Heart right ventricle (tissue), 16 donors: Measurements from ENCODE around the gene PIP4K2B. TPM values are rescaled to one million over a fixed set of nuclear protein-coding genes. Genes with fewer than 3 reads are reported as not detected.

Source experiments
- ATAC-seq, 8 donors: fragments of 200-7000 bp; cut with Tn5 transposase; one replicate each; pipeline ENCODE4 v1.9.1; 2020; ENCODE audit warnings: mild to moderate bottlenecking in 8 of 8, moderate library complexity in 8 of 8, moderate number of reproducible peaks in 1 of 8
- DNase-seq, 2 donors: peaks; one replicate each; pipeline ENCODE4 v3.0.0-alpha.2; 2020
- H3K27ac ChIP-seq, 10 donors: fragments of 200-600 bp; sonication (generic) in 2 of 10; one replicate each; pipeline versions ENCODE4 v1.5.0 to v1.8.0; 2020 to 2022; ENCODE audit warnings: mild to moderate bottlenecking in 3 of 10
- H3K27me3 ChIP-seq, 7 donors: fragments of 200-600 bp; one replicate each; pipeline ENCODE4 v1.8.0; 2021 to 2022; ENCODE audit warnings: mild to moderate bottlenecking in 2 of 7
- H3K36me3 ChIP-seq, 9 donors: fragments of 200-600 bp; sonication (generic) in 1 of 9; one replicate each; pipeline versions ENCODE4 v1.5.0 to v1.8.0; 2020 to 2022; ENCODE audit warnings: mild to moderate bottlenecking in 2 of 9
- H3K4me1 ChIP-seq, 9 donors: fragments of 200-600 bp; sonication (generic) in 1 of 9; one replicate each; pipeline versions ENCODE4 v1.5.0 to v1.8.0; 2020 to 2022; ENCODE audit warnings: mild to moderate bottlenecking in 4 of 9
- H3K4me3 ChIP-seq, 10 donors: fragments of 200-600 bp; sonication (generic) in 2 of 10; one replicate each; pipeline versions ENCODE4 v1.5.0 to v1.8.0; 2020 to 2022; ENCODE audit warnings: mild to moderate bottlenecking in 7 of 10, moderate library complexity in 2 of 10
- H3K9me3 ChIP-seq, 11 donors: fragments of 200-600 bp in 10 of 11; sonication (generic) in 2 of 11; one replicate each; pipeline versions ENCODE4 v1.5.0 to v1.8.0; 2013 to 2022; ENCODE audit warnings: mild to moderate bottlenecking in 2 of 11, control low read depth in 1 of 11, moderate library complexity in 1 of 11
- WGBS, 2 donors: extraction: QIAGEN DNeasy Blood & Tissue Kit; methylation state at CpG; one replicate each; pipeline ENCODE4 v1.1.7; 2013; ENCODE audit warnings: inconsistent platforms in 1 of 2; 5-methylcytosine and 5-hydroxymethylcytosine counted together
- intact Hi-C, 10 donors: fragments of 100-400 bp; cut with DNase I; formaldehyde crosslinking; loops; one replicate each; pipeline versions ENCODE4 v1.11.1 to v1.14.2; 2022
- polyA plus RNA-seq, 2 donors: library from polyadenylated mRNA; stranded (reverse); fragments of 200-250 nt; gene quantifications; one replicate each; pipeline ENCODE4 v1.2.3, GENCODE V29; 2013
- total RNA-seq, 10 donors: library from RNA; stranded (reverse); fragmentation: NEBNext Ultra II Directional in 3 of 10; extraction: Animal tissue kit (Norgen Biotek cat#: 25700) in 3 of 10; gene quantifications; one replicate each; pipeline versions ENCODE4 v1.2.1 to v1.2.4, GENCODE V29; 2021 to 2023
- TF ChIP-seq, protein P1 (sequence below), 9 donors: fragments of 200-600 bp; sonication (generic) in 2 of 9; IDR thresholded peaks; one replicate each; pipeline versions ENCODE4 v1.5.0 to v1.8.0; 2021 to 2022; ENCODE audit warnings: antibody characterized with exemption in 9 of 9, mild to moderate bottlenecking in 5 of 9, moderate library complexity in 1 of 9
- donor health status: Arrhythmogenic right ventricular cardiomyopathy.
- donor health status: ischemic (EF 13 %, LVEDD 7.1; RV severe dilation, severe dysfunction).
- donor health status: healthy with polysubstance abuse.
- donor health status: DM: no; HTN: yes; CAD: no.
- donor health status: DM: no; HTN: no; CAD: no.
- donor health status: ischemic (EF 25% LVEDD 6.9; RV normal size, moderate dysfunction).
- donor health status: ischemic (EF 25% LVEDD 5.7; RV mildly dilated, moderate dysfunction).
- donor health status: healthy.
- donor health status: DM: yes; HTN: yes; CAD: no.
- donor health status: Ischemic cardiomyopathy.
- donor health status: ischemic (EF 35%, LVEDD 5.7; RV mildly dilated, moderate dysfunction).
- donor health status: nonischemic (EF 11% LVEDD 7.7; RV severe dilation, severe dysfunction).
- donor health status: DM: yes; HTN: yes; CAD: no.
- donor health status: PGD.
- donor health status: ischemic (EF 29% LVEDD 5.4; RV normal size, mild dysfunction).
- donor health status: nonischemic (EF 23%, LVEDD 6.1; RV moderate dilation, normal function).

PIP4K2B gene
- total and polyA plus RNA-seq, 12 donors = 15.3 to 51.9 (median 46.4) TPM

DNA sequence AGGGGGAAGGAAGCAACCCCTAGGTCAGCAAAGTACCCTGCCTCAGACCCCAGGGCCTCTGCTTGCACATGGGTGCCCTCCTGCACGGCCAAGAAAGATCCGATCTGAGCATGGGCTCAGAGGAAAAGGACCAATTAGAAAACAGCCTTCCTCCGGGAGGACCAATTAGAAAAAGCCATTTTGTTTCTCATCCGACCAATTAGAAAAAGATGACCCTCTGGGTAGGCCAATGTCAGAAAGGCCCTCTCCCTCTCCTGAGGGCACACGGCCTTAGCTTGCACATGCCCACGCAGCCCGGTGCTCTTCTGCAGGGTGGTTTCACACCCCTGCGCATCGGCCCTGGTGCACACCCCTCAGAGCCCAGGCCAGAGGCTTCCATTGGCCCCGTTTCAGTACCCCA is 74.3 kb downstream of the PIP4K2B start:
- peaks cover 0 to 64% (median 28%) of the 10 kb centered on the region in 9 donors for H3K36me3 ChIP-seq
- H3K4me1 ChIP-seq = peaks cover 0 to 44% (median 25%) of the 10 kb centered on the region in 9 donors
- H3K27me3 ChIP-seq = no peaks in the 10 kb centered on the region
- DNase-seq = no peak
- 68 to 72% methylated on average over 10 of the region's 10 CpGs for WGBS, 2 donors
- TF ChIP-seq, protein P1, sequence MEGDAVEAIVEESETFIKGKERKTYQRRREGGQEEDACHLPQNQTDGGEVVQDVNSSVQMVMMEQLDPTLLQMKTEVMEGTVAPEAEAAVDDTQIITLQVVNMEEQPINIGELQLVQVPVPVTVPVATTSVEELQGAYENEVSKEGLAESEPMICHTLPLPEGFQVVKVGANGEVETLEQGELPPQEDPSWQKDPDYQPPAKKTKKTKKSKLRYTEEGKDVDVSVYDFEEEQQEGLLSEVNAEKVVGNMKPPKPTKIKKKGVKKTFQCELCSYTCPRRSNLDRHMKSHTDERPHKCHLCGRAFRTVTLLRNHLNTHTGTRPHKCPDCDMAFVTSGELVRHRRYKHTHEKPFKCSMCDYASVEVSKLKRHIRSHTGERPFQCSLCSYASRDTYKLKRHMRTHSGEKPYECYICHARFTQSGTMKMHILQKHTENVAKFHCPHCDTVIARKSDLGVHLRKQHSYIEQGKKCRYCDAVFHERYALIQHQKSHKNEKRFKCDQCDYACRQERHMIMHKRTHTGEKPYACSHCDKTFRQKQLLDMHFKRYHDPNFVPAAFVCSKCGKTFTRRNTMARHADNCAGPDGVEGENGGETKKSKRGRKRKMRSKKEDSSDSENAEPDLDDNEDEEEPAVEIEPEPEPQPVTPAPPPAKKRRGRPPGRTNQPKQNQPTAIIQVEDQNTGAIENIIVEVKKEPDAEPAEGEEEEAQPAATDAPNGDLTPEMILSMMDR (IDR thresholded peaks at IDR 0.05) = no peak
- intact Hi-C loops = loop anchor here in 1 of 10 donors (2.0 kb wide), 1 partner anchor 14 kb away; no protein-coding TSS in a partner anchor
- H3K4me3 ChIP-seq = no peak overlapping the region
- no peak for ATAC-seq
- peak overlapping the region in 1 of 10 donors; percentile 3 for H3K27ac ChIP-seq
- H3K9me3 ChIP-seq = no peaks in the 10 kb centered on the region

DNA sequence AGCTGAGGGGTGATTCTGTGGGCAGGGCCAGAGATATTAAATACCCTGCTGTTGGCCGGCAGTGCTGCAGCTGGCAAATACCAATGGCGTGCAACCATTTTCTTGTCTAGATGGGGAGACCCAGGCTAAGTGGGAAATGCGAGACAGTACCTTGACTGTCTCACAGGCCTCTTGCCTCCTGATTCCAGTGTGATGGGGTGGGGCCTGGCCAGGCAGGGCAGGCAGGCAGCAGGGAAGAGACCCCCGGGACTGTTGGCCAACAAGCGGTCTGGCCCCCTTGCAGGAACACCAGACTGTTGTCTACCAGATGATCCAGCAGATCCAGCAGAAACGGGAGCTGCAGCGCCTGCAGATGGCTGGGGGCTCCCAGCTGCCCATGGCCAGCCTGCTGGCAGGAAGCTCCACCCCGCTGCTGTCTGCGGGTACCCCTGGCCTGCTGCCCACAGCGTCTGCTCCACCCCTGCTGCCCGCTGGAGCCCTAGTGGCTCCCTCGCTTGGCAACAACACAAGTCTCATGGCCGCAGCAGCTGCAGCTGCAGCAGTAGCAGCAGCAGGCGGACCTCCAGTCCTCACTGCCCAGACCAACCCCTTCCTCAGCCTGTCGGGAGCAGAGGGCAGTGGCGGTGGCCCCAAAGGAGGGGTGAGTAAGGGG is 74.9 kb downstream of the PIP4K2B start:
- H3K36me3 ChIP-seq = peaks cover 0 to 70% (median 33%) of the 10 kb centered on the region in 9 donors
- DNase-seq (peak in 1 of 2 donors; percentile 73), ATAC-seq (peak; percentile 26 to 72 (median 49))
- TF ChIP-seq, protein P1 (IDR thresholded peaks at IDR 0.05) = no peak
- H3K4me3 ChIP-seq = no peak overlapping the region
- 48 to 58% methylated on average over 16 of the region's 16 CpGs for WGBS, 2 donors
- H3K27me3 ChIP-seq = no peaks in the 10 kb centered on the region
- intact Hi-C loops = loop anchor here in 1 of 10 donors (2.0 kb wide), 1 partner anchor 14 kb away; no protein-coding TSS in a partner anchor
- H3K4me1 ChIP-seq = peaks cover 0 to 40% (median 22%) of the 10 kb centered on the region in 9 donors
- peak overlapping the region in 1 of 10 donors; percentile 3 for H3K27ac ChIP-seq
- no peaks in the 10 kb centered on the region for H3K9me3 ChIP-seq

DNA sequence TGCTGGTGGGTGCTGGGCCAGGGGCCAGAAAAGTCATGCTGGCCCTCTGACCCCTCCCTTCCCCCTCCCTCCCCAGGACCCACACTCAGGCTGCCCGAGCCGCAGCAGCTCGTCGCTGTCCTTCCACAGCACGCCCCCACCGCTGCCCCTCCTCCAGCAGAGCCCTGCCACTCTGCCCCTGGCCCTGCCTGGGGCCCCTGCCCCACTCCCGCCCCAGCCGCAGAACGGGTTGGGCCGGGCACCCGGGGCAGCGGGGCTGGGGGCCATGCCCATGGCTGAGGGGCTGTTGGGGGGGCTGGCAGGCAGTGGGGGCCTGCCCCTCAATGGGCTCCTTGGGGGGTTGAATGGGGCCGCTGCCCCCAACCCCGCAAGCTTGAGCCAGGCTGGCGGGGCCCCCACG is 77.6 kb downstream of the PIP4K2B start:
- peaks cover 0 to 89% (median 52%) of the 10 kb centered on the region in 9 donors for H3K36me3 ChIP-seq
- DNase-seq (no peak), ATAC-seq (no peak)
- peak overlapping the region in 1 of 10 donors; percentile 16 for H3K27ac ChIP-seq
- WGBS, 2 donors = 92 to 95% methylated on average over 9 to 16 of the region's 16 CpGs
- intact Hi-C loops = no loop called here
- peaks cover 0 to 27% (median 16%) of the 10 kb centered on the region in 9 donors for H3K4me1 ChIP-seq
- TF ChIP-seq, protein P1 (IDR thresholded peaks at IDR 0.05) = no peak
- no peaks in the 10 kb centered on the region for H3K27me3 ChIP-seq
- H3K9me3 ChIP-seq = no peaks in the 10 kb centered on the region
- H3K4me3 ChIP-seq = no peak overlapping the region

DNA sequence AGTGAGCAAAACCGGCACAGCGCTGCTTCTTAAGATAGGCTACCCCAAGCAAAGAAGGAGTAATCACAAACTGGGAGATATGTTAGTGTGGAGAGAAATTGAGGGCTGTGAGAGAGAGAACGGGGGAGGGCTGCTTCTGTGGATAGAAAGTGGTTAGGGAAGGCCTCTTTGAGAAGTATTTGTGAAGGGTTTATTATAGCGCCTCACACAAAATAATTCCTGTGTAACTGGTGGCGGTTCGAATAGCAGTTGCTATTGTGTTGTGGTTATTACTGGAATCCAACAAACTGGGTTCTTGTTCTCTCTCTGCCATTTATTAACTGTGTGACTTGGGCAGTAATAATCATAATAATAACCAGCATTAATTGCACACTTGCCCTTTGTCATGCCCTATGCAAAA is 78.4 kb downstream of the PIP4K2B start:
- H3K36me3 ChIP-seq = peaks cover 4 to 95% (median 61%) of the 10 kb centered on the region in 9 donors
- no peaks in the 10 kb centered on the region for H3K27me3 ChIP-seq
- 86% methylated on average over 6 of the region's 6 CpGs for WGBS, 2 donors
- TF ChIP-seq, protein P1 (IDR thresholded peaks at IDR 0.05) = no peak
- ATAC-seq (no peak), DNase-seq (no peak)
- intact Hi-C loops = no loop called here
- H3K4me3 ChIP-seq = no peak overlapping the region
- peaks cover 0 to 27% (median 16%) of the 10 kb centered on the region in 9 donors for H3K4me1 ChIP-seq
- no peaks in the 10 kb centered on the region for H3K9me3 ChIP-seq
- no peak overlapping the region for H3K27ac ChIP-seq
